Neural progenitor cell (in vitro differentiated cells): ENCODE measurements around the gene MTG1.

Experiments used
- EZH2 ChIP-seq: fragments of 200-600 bp; sonication (generic); IDR thresholded peaks from 2 replicates; pipeline ENCODE4 v1.6.1; 2017; ENCODE audit warnings: antibody characterized with exemption, mild to moderate bottlenecking, moderate library complexity
- EZH2phosphoT487 ChIP-seq: fragments of 200-600 bp; sonication (generic); IDR thresholded peaks from 2 replicates; pipeline ENCODE4 v1.6.1; 2017; ENCODE audit warnings: antibody characterized with exemption
- TF ChIP-seq, protein P1 (sequence below): fragments of 200-600 bp; sonication (generic); IDR thresholded peaks from 2 replicates; pipeline ENCODE4 v1.5.1; 2017; ENCODE audit warnings: antibody characterized with exemption, mild to moderate bottlenecking

DNA sequence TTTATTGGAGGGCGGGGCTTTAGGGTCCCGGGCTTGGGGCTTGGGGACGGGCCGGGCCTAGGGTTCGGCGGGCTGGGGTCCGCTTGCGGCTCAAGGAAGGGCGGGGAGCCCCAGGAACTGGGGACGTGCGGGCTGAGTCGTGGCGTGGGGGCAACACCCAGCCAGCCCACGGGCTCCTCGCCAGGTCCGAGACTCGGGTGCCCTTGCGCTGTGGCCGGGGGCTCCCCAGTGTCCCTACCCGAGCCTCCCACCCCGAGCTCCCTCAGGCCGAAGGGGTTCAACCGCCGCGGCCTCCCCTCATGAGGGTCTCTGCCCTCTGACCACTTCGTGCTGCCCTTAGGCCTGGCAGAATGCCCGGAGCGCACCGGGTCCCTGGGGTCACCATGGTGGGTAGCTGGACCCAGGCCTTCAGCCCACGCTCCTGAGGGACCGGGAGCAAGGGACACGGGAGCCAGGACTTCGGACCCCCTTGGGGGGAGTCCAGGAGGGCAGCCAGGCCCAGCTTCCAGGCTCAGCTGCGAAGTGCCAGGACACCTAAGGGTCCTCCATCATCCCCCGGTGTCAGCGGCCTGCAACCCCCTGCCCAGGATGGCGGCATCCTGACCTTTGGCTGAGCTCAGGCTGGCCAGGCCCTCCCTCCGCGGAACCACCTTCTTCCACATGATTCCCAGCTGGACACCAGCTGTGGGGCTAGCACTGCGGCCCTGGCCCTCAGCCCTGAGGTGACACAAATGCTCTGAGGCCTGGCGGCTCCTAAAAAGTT, 35.6 kb upstream of the MTG1 start:
- TF ChIP-seq, protein P1, sequence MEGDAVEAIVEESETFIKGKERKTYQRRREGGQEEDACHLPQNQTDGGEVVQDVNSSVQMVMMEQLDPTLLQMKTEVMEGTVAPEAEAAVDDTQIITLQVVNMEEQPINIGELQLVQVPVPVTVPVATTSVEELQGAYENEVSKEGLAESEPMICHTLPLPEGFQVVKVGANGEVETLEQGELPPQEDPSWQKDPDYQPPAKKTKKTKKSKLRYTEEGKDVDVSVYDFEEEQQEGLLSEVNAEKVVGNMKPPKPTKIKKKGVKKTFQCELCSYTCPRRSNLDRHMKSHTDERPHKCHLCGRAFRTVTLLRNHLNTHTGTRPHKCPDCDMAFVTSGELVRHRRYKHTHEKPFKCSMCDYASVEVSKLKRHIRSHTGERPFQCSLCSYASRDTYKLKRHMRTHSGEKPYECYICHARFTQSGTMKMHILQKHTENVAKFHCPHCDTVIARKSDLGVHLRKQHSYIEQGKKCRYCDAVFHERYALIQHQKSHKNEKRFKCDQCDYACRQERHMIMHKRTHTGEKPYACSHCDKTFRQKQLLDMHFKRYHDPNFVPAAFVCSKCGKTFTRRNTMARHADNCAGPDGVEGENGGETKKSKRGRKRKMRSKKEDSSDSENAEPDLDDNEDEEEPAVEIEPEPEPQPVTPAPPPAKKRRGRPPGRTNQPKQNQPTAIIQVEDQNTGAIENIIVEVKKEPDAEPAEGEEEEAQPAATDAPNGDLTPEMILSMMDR = no peak
- TF ChIP-seq EZH2 = no peak
- TF ChIP-seq EZH2phosphoT487 = no peak
